Testis (tissue), 2 donors: ENCODE results near the gene ARL4D.
"Not testable (repeated sequence)": the region's sequence is repeated elsewhere in the genome, so short reads cannot be mapped to it uniquely, and the experiment has no call there.

Experiments
- POLR2A ChIP-seq: fragments of 450-650 bp; IDR thresholded peaks from one replicate; pipeline ENCODE4 v1.6.1; 2017; ENCODE audit warnings: antibody characterized with exemption, mild to moderate bottlenecking, moderate library complexity
- TF ChIP-seq, protein P1 (sequence below), 3 experiments: fragments of 450-650 bp in 2 of 3; fragments of 200-600 bp in 1 of 3; sonication (generic) in 1 of 3; IDR thresholded peaks; one replicate each; pipeline ENCODE4 v1.5.1; 2016 to 2019; ENCODE audit warnings: antibody characterized with exemption in 3 of 3, mild to moderate bottlenecking in 2 of 3, moderate library complexity in 1 of 3

GRCh38 chr17:43419375-43419882 is 20.6 kb downstream of the ARL4D start:
- TF ChIP-seq, protein P1, sequence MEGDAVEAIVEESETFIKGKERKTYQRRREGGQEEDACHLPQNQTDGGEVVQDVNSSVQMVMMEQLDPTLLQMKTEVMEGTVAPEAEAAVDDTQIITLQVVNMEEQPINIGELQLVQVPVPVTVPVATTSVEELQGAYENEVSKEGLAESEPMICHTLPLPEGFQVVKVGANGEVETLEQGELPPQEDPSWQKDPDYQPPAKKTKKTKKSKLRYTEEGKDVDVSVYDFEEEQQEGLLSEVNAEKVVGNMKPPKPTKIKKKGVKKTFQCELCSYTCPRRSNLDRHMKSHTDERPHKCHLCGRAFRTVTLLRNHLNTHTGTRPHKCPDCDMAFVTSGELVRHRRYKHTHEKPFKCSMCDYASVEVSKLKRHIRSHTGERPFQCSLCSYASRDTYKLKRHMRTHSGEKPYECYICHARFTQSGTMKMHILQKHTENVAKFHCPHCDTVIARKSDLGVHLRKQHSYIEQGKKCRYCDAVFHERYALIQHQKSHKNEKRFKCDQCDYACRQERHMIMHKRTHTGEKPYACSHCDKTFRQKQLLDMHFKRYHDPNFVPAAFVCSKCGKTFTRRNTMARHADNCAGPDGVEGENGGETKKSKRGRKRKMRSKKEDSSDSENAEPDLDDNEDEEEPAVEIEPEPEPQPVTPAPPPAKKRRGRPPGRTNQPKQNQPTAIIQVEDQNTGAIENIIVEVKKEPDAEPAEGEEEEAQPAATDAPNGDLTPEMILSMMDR (IDR thresholded peaks at IDR 0.05), result not testable (repeated sequence)
- TF ChIP-seq POLR2A, result not testable (repeated sequence)
